K562 (cell line): ENCODE data around the gene ZC3H12A. TPM values are rescaled to one million over a fixed set of nuclear protein-coding genes. Genes with fewer than 3 reads are reported as not detected.

Experiments used
- ATAC-seq: fragments of 200-7000 bp; cut with Tn5 transposase; 3 replicates; pipeline ENCODE4 v1.9.1; 2020; ENCODE audit warnings: moderate library complexity
- BruUV-seq: library from RNA; stranded (reverse); fragments of 400-500 nt; replicated peaks from 2 replicates; lab custom pipeline; 2021; lab: Mats Ljungman, UMichigan
- CTCF ChIA-PET: fragments of 300-600 bp; formaldehyde crosslinking; extraction: SDS; loops from one replicate; lab custom pipeline; 2021; ENCODE audit warnings: low intra/inter-chr PET ratio; lab: Yijun Ruan, JAX
- POLR2A ChIA-PET: fragments of 300-600, 350-650 bp; sonication (Branson Sonifier 250); formaldehyde crosslinking; extraction: SDS; loops from one replicate; lab custom pipeline; 2021; ENCODE audit warnings: antibody characterized with exemption, inconsistent platforms; lab: Yijun Ruan, JAX
- DNase-seq, 4 experiments: peaks; one replicate each; pipeline versions ENCODE4 v3.0.0 to v3.0.0-alpha.2; 2011 to 2018; ENCODE audit warnings: low spot score in 3 of 4, mixed read lengths in 3 of 4; ENCODE audit errors: extremely low read depth in 1 of 4
- FAIRE-seq: peaks from 2 replicates; lab custom pipeline; 2011; peaks lifted over from hg19 to GRCh38; lab: Jason Lieb, UNC
- H2AFZ ChIP-seq: 2 replicates; pipeline ENCODE4 v1.6.0; 2011; ENCODE audit warnings: low read depth, low read length, control low read depth, inconsistent platforms
- H3K27ac ChIP-seq: fragments of 200-600 bp; 3 replicates; pipeline ENCODE4 v1.8.0; 2011; ENCODE audit warnings: low read depth, mild to moderate bottlenecking, control low read depth, inconsistent platforms, low read length, moderate library complexity, mixed read lengths; ENCODE audit errors: extremely low read depth
- H3K27me3 ChIP-seq, 2 experiments: fragments of 300-600 bp in 1 of 2; 2 replicates in 1 of 2; 3 replicates in 1 of 2; pipeline versions ENCODE4 v1.6.0 to v1.8.0; 2011; ENCODE audit warnings: inconsistent platforms in 2 of 2, low read length in 2 of 2, mild to moderate bottlenecking in 1 of 2, mixed read lengths in 1 of 2, moderate library complexity in 1 of 2; ENCODE audit not compliant: control insufficient read depth in 2 of 2, insufficient read depth in 2 of 2
- H3K36me3 ChIP-seq: fragments of 300-600 bp; 3 replicates; pipeline ENCODE4 v1.8.0; 2011; ENCODE audit warnings: mild to moderate bottlenecking, low read length, inconsistent platforms; ENCODE audit not compliant: control insufficient read depth, insufficient read depth
- H3K4me1 ChIP-seq, 2 experiments: fragments of 200-600 bp in 1 of 2; replicated peaks in 1 of 2; 2 replicates in 1 of 2; 3 replicates in 1 of 2; pipeline versions ENCODE4 v1.5.1 to v1.8.0; 2011; ENCODE audit warnings: inconsistent platforms in 2 of 2, low read length in 2 of 2, mild to moderate bottlenecking in 1 of 2, mixed read lengths in 1 of 2, moderate library complexity in 1 of 2; ENCODE audit not compliant: control insufficient read depth in 2 of 2, insufficient read depth in 2 of 2
- H3K4me2 ChIP-seq: 2 replicates; pipeline ENCODE4 v1.6.1; 2011; ENCODE audit warnings: low read length, control low read depth, inconsistent platforms, mixed read lengths; ENCODE audit not compliant: insufficient read depth
- H3K4me3 ChIP-seq: fragments of 200-600 bp; sonication (generic), shearing (Covaris generic); 2 replicates; pipeline ENCODE4 v1.5.1; 2016; ENCODE audit warnings: control low read depth, inconsistent platforms
- H3K79me2 ChIP-seq: fragments of 200-600 bp; 3 replicates; pipeline ENCODE4 v1.8.0; 2011; ENCODE audit warnings: low read length, inconsistent platforms; ENCODE audit not compliant: control insufficient read depth, insufficient read depth
- H3K9ac ChIP-seq, 2 experiments: 2 replicates each; pipeline versions ENCODE4 v1.6.0 to v1.6.1; 2011; ENCODE audit warnings: low read depth in 2 of 2, low read length in 2 of 2, control low read depth in 1 of 2, inconsistent platforms in 1 of 2, mild to moderate bottlenecking in 1 of 2, mixed read lengths in 1 of 2; ENCODE audit not compliant: insufficient read depth in 1 of 2
- H3K9me1 ChIP-seq: one replicate; pipeline ENCODE4 v1.6.0; 2011; ENCODE audit warnings: inconsistent platforms, mild to moderate bottlenecking, low read length, moderate library complexity; ENCODE audit not compliant: control insufficient read depth, insufficient read depth
- H3K9me3 ChIP-seq: replicated peaks from 2 replicates; pipeline ENCODE4 v1.5.1; 2011; ENCODE audit warnings: low read depth, low read length, inconsistent platforms; ENCODE audit not compliant: control insufficient read depth, insufficient read depth
- H4K20me1 ChIP-seq: replicated peaks from 2 replicates; pipeline ENCODE4 v1.6.1; 2011; ENCODE audit warnings: low read length, inconsistent platforms, mixed read lengths; ENCODE audit not compliant: control insufficient read depth, insufficient read depth
- MTF1 ChIP-seq: fragments of 250-450 bp; sonication (Bioruptor Pico); IDR thresholded peaks from 2 replicates; pipeline ENCODE4 v1.9.0; 2021; ENCODE audit warnings: moderate library complexity, mild to moderate bottlenecking, inconsistent platforms, borderline replicate concordance
- NFIC ChIP-seq: fragments of 450-650 bp; IDR thresholded peaks from 2 replicates; pipeline ENCODE4 v1.6.1; 2017; ENCODE audit warnings: mild to moderate bottlenecking, inconsistent platforms
- YY1 ChIP-seq, 3 experiments: IDR thresholded peaks; 2 replicates each; pipeline ENCODE4 v1.6.1; 2011; ENCODE audit warnings: low read length in 2 of 3, mild to moderate bottlenecking in 2 of 3, moderate library complexity in 2 of 3, borderline replicate concordance in 1 of 3, control low read depth in 1 of 3, low read depth in 1 of 3; ENCODE audit not compliant: insufficient read depth in 3 of 3, insufficient replicate concordance in 2 of 3, control insufficient read depth in 1 of 3, insufficient read length in 1 of 3; ENCODE audit errors: extremely low read depth in 1 of 3
- ZKSCAN1 ChIP-seq: fragments of 150-350 bp; IDR thresholded peaks from 2 replicates; pipeline ENCODE4 v1.6.1; 2016; ENCODE audit warnings: low read depth, low read length
- ZNF121 ChIP-seq: sonication (generic); formaldehyde crosslinking; conservative IDR thresholded peaks from 2 replicates; pipeline ENCODE4 v1.8.0; 2022; ENCODE audit warnings: missing genetic modification reagents
- WGBS: fragments of 100-300 bp; shearing (Covaris generic); methylation state at CpG from one replicate; pipeline ENCODE4 v1.1.6; 2016; ENCODE audit warnings: low coverage, mixed read lengths; ENCODE audit not compliant: insufficient coverage; ENCODE audit errors: missing lambda C conversion rate; 5-methylcytosine and 5-hydroxymethylcytosine counted together
- in situ Hi-C: fragments of 300-500 bp; cut with MboI; formaldehyde crosslinking; loops from 4 replicates; pipeline ENCODE4 v1.15.0; 2018; ENCODE audit warnings: inconsistent platforms, mixed read lengths
- intact Hi-C: fragments of 100-400 bp; cut with micrococcal nuclease; formaldehyde crosslinking; loops from 2 replicates; pipeline ENCODE4 v1.14.2; 2022
- polyA plus RNA-seq, 8 experiments: library from polyadenylated mRNA; depleted of rRNA in 4 of 8; stranded (reverse) in 5 of 8; unstranded in 3 of 8; fragments of >200 nt; fragmentation: Nextera tagmentation in 2 of 8; fragmentation: Illumina TruSeq in 1 of 8; extraction: Ambion mirVana in 2 of 8; extraction: Trizol in 1 of 8; gene quantifications; 2 replicates each; pipeline versions ENCODE4 v1.2.1 to v1.2.3, GENCODE V29; 2011 to 2014; ENCODE audit warnings: inconsistent platforms in 1 of 8, missing spikeins in 1 of 8
- total RNA-seq, 7 experiments: library from RNA; depleted of rRNA in 6 of 7; stranded (reverse); fragments of >200 nt in 6 of 7; fragmentation: Illumina TruSeq in 2 of 7; extraction: Trizol in 2 of 7; gene quantifications; 2 replicates each; pipeline versions ENCODE4 v1.2.1 to v1.2.3, GENCODE V29; 2011 to 2021; ENCODE audit warnings: low replicate concordance in 1 of 7

The ZC3H12A gene
- total and polyA plus RNA-seq, 9 of the 15 experiments (the other 6 are each of a cell fraction or from before 2014, with no cell fraction given) = 0.14 to 9.4 (median 6.7) TPM

DNA sequence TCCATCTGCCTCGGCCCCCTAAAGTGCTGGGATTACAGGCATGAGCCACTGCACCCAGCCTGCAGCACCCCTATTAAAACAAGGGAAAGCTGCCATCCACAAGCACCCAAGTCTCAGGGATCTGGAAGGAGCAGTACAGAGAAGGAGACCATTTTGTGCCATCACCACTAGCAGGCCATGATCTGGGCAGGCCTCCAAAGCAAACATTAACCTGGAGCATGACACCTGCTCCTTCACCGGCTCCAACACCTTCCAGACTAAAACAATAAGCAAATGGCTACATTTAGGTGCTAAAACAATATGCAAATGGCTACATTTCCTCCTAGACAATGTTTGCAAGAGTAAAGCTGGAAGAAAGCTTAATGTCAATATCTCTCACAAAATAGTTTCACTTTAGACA is 23.5 kb downstream of the ZC3H12A start (continued):
- TF ChIP-seq YY1 (IDR thresholded peaks at IDR 0.05; ENCODE audit: borderline replicate concordance in 1 of 3, control insufficient read depth in 1 of 3, extremely low read depth in 1 of 3, insufficient read depth in 3 of 3, insufficient read length in 1 of 3, insufficient replicate concordance in 2 of 3, low read depth in 1 of 3, low read length in 2 of 3) (no peak), MTF1 (CRISPR knock-in tag) (no peak)

DNA sequence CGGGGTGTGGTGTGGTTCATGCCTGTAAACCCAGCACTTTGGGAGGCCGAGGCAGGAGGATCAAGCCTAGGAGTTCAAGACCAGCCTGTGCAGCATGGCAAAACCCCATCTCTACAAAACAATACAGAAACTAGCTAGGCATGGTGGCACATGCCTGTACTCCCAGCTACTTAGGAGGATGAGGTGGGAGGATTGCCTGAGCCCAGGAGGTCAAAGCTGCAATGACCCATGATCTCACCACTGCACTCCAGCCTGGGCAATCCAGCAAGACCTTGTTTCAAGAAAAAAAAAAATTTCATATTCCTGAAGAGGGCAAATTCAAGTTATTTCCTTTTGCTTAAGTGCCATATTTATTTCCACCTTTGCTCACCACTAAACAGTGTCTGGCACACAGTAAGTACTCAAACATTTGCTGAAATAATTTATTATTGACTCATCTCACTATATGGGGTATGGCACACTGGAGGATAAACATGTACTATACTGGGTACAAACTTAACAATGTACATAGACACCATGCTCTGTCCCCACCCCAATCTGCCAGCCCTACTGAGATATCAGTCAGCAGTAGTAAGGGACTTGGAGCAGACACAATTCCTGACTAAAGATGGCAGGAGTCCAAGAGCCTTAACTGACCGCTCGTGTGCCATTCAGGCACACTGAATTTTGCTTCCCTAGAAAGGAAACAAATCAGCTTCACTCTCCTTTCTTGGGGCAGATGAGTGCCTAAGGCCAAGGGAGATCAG is 24.7 kb downstream of the ZC3H12A start:
- Histone ChIP-seq H3K9me3 (no peaks in the 10 kb centered on the region), H3K27me3 (no peaks in the 10 kb centered on the region), H3K79me2 (no peaks in the 10 kb centered on the region), H3K27ac (no peak overlapping the region), H3K4me1 (peaks cover 0 to 4% of the 10 kb centered on the region in 2 experiments; a peak in 1 of 5 replicates), H3K9ac (no peak overlapping the region), H3K36me3 (peaks cover 76% of the 10 kb centered on the region), H3K4me3 (no peak overlapping the region), H3K9me1 (no peaks in the 10 kb centered on the region), H4K20me1 (no peaks in the 10 kb centered on the region), H3K4me2 (no peak overlapping the region), H2AFZ (no peak overlapping the region)
- ChIA-PET POLR2A (interaction anchor here (0.7 to 8.8 kb wide), 7 partner anchors 9 to 33 kb away, joined by 3 to 65 read pairs (median 4); partner anchors contain the start of gene MEAF6), CTCF (no interaction called here)
- WGBS = 76% methylated on average over 4 of the region's 4 CpGs
- no TSS peak for BruUV-seq
- FAIRE-seq (no peak), ATAC-seq (peak; percentile 32), DNase-seq (peak in 2 of 4 experiments; percentile 11 to 31)
- in situ Hi-C loops = no loop called here
- peak; percentile 66 for TF ChIP-seq NFIC
- no peak for TF ChIP-seq ZKSCAN1
- TF ChIP-seq ZNF121 = peak; percentile 28; the same call in 1 of the 2 replicates
- intact Hi-C loops = no loop called here
